Liver (tissue), 2 donors: ENCODE measurements around the gene MED29.

Source experiments
- YY1 ChIP-seq: IDR thresholded peaks from 2 replicates; pipeline ENCODE4 v1.6.1; 2016; ENCODE audit warnings: antibody characterized with exemption, mild to moderate bottlenecking
- TF ChIP-seq, protein P1 (sequence below): IDR thresholded peaks from 2 replicates; pipeline ENCODE4 v1.6.1; 2016; ENCODE audit warnings: antibody characterized with exemption
- TF ChIP-seq, protein P2 (sequence below): fragments of 150-350 bp; IDR thresholded peaks from 2 replicates; pipeline ENCODE4 v1.5.1; 2017; ENCODE audit warnings: improper control_type of control experiment, low read depth, low read length; ENCODE audit not compliant: missing input control
- donor health status: healthy.

- TF ChIP-seq, protein P1, sequence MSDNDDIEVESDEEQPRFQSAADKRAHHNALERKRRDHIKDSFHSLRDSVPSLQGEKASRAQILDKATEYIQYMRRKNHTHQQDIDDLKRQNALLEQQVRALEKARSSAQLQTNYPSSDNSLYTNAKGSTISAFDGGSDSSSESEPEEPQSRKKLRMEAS: no peak
- TF ChIP-seq, protein P2, sequence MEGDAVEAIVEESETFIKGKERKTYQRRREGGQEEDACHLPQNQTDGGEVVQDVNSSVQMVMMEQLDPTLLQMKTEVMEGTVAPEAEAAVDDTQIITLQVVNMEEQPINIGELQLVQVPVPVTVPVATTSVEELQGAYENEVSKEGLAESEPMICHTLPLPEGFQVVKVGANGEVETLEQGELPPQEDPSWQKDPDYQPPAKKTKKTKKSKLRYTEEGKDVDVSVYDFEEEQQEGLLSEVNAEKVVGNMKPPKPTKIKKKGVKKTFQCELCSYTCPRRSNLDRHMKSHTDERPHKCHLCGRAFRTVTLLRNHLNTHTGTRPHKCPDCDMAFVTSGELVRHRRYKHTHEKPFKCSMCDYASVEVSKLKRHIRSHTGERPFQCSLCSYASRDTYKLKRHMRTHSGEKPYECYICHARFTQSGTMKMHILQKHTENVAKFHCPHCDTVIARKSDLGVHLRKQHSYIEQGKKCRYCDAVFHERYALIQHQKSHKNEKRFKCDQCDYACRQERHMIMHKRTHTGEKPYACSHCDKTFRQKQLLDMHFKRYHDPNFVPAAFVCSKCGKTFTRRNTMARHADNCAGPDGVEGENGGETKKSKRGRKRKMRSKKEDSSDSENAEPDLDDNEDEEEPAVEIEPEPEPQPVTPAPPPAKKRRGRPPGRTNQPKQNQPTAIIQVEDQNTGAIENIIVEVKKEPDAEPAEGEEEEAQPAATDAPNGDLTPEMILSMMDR: no peak
- no peak for TF ChIP-seq YY1
Measured at GRCh38 chr19:39351537-39352064, 39.6 kb upstream of the MED29 start.
